Measurements from ENCODE around the gene PAX5.
"Not testable (repeated sequence)": the region's sequence is repeated elsewhere in the genome, so short reads cannot be mapped to it uniquely, and the experiment has no call there.

Gene PAX5

GRCh38 chr9:36871606-36872005 lies 162.5 kb downstream of the PAX5 start:
- no peak for DNase-seq

- no peak for DNase-seq
Measured at GRCh38 chr9:36870960-36871359, 163.1 kb downstream of the PAX5 start.

- DNase-seq = not testable (repeated sequence)
Measured at GRCh38 chr9:36869605-36870004, 164.5 kb downstream of the PAX5 start.

- no peak for DNase-seq
Measured at GRCh38 chr9:36868586-36869282, 165.3 kb downstream of the PAX5 start.

- no peak for DNase-seq
Measured at GRCh38 chr9:36867672-36868471, 166.2 kb downstream of the PAX5 start.

- DNase-seq = no peak
Measured at GRCh38 chr9:36867241-36867640, 166.8 kb downstream of the PAX5 start.

GRCh38 chr9:36866840-36867239 lies 167.2 kb downstream of the PAX5 start:
- no peak for DNase-seq

GRCh38 chr9:36865731-36866635 lies 168.1 kb downstream of the PAX5 start:
- DNase-seq = no peak

GRCh38 chr9:36864491-36865410 lies 169.3 kb downstream of the PAX5 start:
- DNase-seq = no peak

- DNase-seq = no peak
Measured at GRCh38 chr9:36862206-36863145, 171.6 kb downstream of the PAX5 start.

- DNase-seq = no peak
Measured at GRCh38 chr9:36861528-36862205, 172.4 kb downstream of the PAX5 start.

GRCh38 chr9:36858805-36859375 lies 175.2 kb downstream of the PAX5 start:
- no peak for DNase-seq

GRCh38 chr9:36855448-36856315 lies 178.4 kb downstream of the PAX5 start:
- no peak for DNase-seq

- no peak for DNase-seq
Measured at GRCh38 chr9:36854751-36855150, 179.3 kb downstream of the PAX5 start.

- DNase-seq = no peak
Measured at GRCh38 chr9:36854034-36854433, 180.0 kb downstream of the PAX5 start.

- DNase-seq = no peak
Measured at GRCh38 chr9:36853233-36853632, 180.8 kb downstream of the PAX5 start.

- DNase-seq = no peak
Measured at GRCh38 chr9:36849943-36850342, 184.1 kb downstream of the PAX5 start.

GRCh38 chr9:36848946-36849345 lies 185.1 kb downstream of the PAX5 start:
- no peak for DNase-seq
